ENCODE results near the gene ZNF543. TPM values are rescaled to one million over a fixed set of nuclear protein-coding genes. Genes with fewer than 3 reads are reported as not detected.
A peak's percentile ranks its signal among the peaks of the same experiment; 100 is the strongest.

The ZNF543 gene
- total and polyA plus RNA-seq, 2 of the 13 experiments (the other 11 are each of a cell fraction or from before 2014, with no cell fraction given), result 2.1 to 8.9 TPM

DNA sequence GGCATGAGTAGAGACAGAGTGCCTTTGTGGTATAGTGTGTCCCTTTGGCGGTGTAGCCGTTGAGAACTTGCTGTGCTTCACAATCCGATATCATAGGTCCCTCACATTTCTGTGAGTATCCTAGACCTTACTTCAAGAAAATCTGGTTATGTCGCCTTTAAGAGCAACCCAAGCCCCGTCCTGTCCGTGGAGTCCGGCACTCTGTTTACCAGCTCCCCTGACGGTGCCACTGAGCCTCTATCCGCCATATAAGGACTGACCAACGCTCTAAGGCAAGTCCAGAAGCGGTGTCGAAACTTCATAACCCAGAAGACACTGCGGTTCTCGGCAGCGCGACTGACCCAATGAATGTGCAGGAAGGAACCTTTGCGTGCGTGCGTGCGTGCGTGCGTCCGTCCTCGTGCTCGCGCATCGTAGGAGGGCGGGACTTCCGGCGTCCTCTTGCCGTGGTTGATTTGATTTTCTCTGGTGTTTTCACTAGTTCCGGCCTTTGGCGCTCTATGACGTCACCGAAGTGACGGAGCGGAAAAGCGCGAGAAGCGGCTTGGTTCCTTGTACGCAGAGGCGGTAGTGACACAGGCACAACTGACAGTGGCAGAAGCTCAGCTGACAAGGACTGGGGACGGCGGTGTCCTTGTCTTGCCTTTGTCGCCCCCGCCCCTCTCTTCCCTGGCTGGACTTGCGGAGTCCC, 42.9 kb downstream of the ZNF543 start, which contains the start of the genes TRAPPC2B and ZNF547 (continued):
- TF ChIP-seq, protein P1, sequence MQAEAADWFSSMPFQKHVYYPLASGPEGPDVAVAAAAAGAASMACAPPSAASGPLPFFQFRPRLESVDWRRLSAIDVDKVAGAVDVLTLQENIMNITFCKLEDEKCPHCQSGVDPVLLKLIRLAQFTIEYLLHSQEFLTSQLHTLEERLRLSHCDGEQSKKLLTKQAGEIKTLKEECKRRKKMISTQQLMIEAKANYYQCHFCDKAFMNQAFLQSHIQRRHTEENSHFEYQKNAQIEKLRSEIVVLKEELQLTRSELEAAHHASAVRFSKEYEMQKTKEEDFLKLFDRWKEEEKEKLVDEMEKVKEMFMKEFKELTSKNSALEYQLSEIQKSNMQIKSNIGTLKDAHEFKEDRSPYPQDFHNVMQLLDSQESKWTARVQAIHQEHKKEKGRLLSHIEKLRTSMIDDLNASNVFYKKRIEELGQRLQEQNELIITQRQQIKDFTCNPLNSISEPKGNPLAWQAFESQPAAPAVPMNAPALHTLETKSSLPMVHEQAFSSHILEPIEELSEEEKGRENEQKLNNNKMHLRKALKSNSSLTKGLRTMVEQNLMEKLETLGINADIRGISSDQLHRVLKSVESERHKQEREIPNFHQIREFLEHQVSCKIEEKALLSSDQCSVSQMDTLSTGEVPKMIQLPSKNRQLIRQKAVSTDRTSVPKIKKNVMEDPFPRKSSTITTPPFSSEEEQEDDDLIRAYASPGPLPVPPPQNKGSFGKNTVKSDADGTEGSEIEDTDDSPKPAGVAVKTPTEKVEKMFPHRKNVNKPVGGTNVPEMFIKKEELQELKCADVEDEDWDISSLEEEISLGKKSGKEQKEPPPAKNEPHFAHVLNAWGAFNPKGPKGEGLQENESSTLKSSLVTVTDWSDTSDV (CRISPR knock-in tag; IDR thresholded peaks at IDR 0.05), result no peak
- no peak; the same call in 1 of the 2 replicates for TF ChIP-seq FOSL2 (CRISPR knock-in tag; IDR thresholded peaks at IDR 0.05)
- TF ChIP-seq, protein P2, sequence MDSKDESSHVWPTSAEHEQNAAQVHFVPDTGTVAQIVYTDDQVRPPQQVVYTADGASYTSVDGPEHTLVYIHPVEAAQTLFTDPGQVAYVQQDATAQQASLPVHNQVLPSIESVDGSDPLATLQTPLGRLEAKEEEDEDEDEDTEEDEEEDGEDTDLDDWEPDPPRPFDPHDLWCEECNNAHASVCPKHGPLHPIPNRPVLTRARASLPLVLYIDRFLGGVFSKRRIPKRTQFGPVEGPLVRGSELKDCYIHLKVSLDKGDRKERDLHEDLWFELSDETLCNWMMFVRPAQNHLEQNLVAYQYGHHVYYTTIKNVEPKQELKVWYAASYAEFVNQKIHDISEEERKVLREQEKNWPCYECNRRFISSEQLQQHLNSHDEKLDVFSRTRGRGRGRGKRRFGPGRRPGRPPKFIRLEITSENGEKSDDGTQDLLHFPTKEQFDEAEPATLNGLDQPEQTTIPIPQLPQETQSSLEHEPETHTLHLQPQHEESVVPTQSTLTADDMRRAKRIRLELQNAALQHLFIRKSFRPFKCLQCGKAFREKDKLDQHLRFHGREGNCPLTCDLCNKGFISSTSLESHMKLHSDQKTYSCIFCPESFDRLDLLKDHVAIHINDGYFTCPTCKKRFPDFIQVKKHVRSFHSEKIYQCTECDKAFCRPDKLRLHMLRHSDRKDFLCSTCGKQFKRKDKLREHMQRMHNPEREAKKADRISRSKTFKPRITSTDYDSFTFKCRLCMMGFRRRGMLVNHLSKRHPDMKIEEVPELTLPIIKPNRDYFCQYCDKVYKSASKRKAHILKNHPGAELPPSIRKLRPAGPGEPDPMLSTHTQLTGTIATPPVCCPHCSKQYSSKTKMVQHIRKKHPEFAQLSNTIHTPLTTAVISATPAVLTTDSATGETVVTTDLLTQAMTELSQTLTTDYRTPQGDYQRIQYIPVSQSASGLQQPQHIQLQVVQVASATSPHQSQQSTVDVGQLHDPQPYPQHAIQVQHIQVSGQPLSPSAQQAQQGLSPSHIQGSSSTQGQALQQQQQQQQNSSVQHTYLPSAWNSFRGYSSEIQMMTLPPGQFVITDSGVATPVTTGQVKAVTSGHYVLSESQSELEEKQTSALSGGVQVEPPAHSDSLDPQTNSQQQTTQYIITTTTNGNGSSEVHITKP (CRISPR knock-in tag; IDR thresholded peaks at IDR 0.05; ENCODE audit: low read depth), result no peak
- TF ChIP-seq BORCS8-MEF2B (CRISPR knock-in tag; IDR thresholded peaks at IDR 0.05), result peak; percentile 4; the same call in 1 of the 2 replicates
- no peak for TF ChIP-seq ZNF543 (CRISPR knock-in tag; IDR thresholded peaks at IDR 0.05)
- TF ChIP-seq, protein P3, sequence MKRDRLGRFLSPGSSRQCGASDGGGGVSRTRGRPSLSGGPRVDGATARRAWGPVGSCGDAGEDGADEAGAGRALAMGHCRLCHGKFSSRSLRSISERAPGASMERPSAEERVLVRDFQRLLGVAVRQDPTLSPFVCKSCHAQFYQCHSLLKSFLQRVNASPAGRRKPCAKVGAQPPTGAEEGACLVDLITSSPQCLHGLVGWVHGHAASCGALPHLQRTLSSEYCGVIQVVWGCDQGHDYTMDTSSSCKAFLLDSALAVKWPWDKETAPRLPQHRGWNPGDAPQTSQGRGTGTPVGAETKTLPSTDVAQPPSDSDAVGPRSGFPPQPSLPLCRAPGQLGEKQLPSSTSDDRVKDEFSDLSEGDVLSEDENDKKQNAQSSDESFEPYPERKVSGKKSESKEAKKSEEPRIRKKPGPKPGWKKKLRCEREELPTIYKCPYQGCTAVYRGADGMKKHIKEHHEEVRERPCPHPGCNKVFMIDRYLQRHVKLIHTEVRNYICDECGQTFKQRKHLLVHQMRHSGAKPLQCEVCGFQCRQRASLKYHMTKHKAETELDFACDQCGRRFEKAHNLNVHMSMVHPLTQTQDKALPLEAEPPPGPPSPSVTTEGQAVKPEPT (CRISPR knock-in tag; IDR thresholded peaks at IDR 0.05; ENCODE audit: low read depth), result no peak
- no peak for TF ChIP-seq SETDB1 (CRISPR knock-in tag; IDR thresholded peaks at IDR 0.05; ENCODE audit: borderline replicate concordance)
- TF ChIP-seq, protein P4, sequence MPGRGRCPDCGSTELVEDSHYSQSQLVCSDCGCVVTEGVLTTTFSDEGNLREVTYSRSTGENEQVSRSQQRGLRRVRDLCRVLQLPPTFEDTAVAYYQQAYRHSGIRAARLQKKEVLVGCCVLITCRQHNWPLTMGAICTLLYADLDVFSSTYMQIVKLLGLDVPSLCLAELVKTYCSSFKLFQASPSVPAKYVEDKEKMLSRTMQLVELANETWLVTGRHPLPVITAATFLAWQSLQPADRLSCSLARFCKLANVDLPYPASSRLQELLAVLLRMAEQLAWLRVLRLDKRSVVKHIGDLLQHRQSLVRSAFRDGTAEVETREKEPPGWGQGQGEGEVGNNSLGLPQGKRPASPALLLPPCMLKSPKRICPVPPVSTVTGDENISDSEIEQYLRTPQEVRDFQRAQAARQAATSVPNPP (CRISPR knock-in tag; IDR thresholded peaks at IDR 0.05), result no peak
- TF ChIP-seq, protein P5, sequence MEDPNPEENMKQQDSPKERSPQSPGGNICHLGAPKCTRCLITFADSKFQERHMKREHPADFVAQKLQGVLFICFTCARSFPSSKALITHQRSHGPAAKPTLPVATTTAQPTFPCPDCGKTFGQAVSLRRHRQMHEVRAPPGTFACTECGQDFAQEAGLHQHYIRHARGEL (CRISPR knock-in tag; IDR thresholded peaks at IDR 0.05), result no peak
- no peak for TF ChIP-seq ZNF713 (CRISPR knock-in tag; IDR thresholded peaks at IDR 0.05)
- TF ChIP-seq DNMT1 (CRISPR knock-in tag; IDR thresholded peaks at IDR 0.05), result no peak
- TF ChIP-seq, protein P6, sequence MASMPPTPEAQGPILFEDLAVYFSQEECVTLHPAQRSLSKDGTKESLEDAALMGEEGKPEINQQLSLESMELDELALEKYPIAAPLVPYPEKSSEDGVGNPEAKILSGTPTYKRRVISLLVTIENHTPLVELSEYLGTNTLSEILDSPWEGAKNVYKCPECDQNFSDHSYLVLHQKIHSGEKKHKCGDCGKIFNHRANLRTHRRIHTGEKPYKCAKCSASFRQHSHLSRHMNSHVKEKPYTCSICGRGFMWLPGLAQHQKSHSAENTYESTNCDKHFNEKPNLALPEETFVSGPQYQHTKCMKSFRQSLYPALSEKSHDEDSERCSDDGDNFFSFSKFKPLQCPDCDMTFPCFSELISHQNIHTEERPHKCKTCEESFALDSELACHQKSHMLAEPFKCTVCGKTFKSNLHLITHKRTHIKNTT (CRISPR knock-in tag; IDR thresholded peaks at IDR 0.05), result no peak
- TF ChIP-seq KMT2A (CRISPR knock-in tag; IDR thresholded peaks at IDR 0.05), result peak; percentile 33; the same call in 1 of the 2 replicates
- peak; percentile 27 for TF ChIP-seq SMC3 (IDR thresholded peaks at IDR 0.05; ENCODE audit: low read length)
- no peak; the same call in 1 of the 2 replicates for TF ChIP-seq EED (CRISPR knock-in tag; IDR thresholded peaks at IDR 0.05)
